Colonic mucosa (tissue), 4 donors: ENCODE data around the gene GRM7. TPM values are rescaled to one million over a fixed set of nuclear protein-coding genes. Genes with fewer than 3 reads are reported as not detected.

Experiments
- DNase-seq: peaks from one replicate; pipeline ENCODE4 v3.0.0-alpha.2; 2020
- H3K27ac ChIP-seq: fragments of 200-600 bp; one replicate; pipeline ENCODE4 v1.8.0; 2021
- H3K27me3 ChIP-seq: fragments of 200-600 bp; one replicate; pipeline ENCODE4 v1.8.0; 2021
- H3K36me3 ChIP-seq: fragments of 200-600 bp; one replicate; pipeline ENCODE4 v1.8.0; 2021
- H3K4me1 ChIP-seq: fragments of 200-600 bp; one replicate; pipeline ENCODE4 v1.8.0; 2021; ENCODE audit warnings: mild to moderate bottlenecking
- H3K4me3 ChIP-seq: fragments of 200-600 bp; one replicate; pipeline ENCODE4 v1.8.0; 2021
- H3K9ac ChIP-seq, 2 donors: one replicate each; pipeline ENCODE4 v1.7.0; 2013; ENCODE audit warnings: control low read depth in 2 of 2, low read depth in 2 of 2, low read length in 2 of 2
- H3K9me3 ChIP-seq: fragments of 200-600 bp; one replicate; pipeline ENCODE4 v1.8.0; 2021
- CTCF ChIP-seq: fragments of 200-600 bp; IDR thresholded peaks from one replicate; pipeline ENCODE4 v1.8.0; 2022; ENCODE audit warnings: antibody characterized with exemption, mild to moderate bottlenecking
- intact Hi-C: fragments of 100-400 bp; cut with DNase I; formaldehyde crosslinking; loops from one replicate; pipeline ENCODE4 v1.14.1; 2022
- total RNA-seq, 2 donors: library from RNA; stranded (reverse); fragmentation: NEBNext Ultra II Directional in 1 of 2; extraction: Animal tissue kit (Norgen Biotek cat#: 25700) in 1 of 2; gene quantifications; one replicate each; pipeline ENCODE4 v1.2.1, GENCODE V29; 2021
- donor health status: healthy.
- donor health status: DM: no; HTN: no; CAD: no.
- donor health status: DM: no; HTN: no; CAD: no.

Gene GRM7
- total RNA-seq, 2 donors from 2014 or later = 0.15 to 0.66 TPM

GRCh38 chr3:7082244-7082643 is 221.3 kb downstream of the GRM7 start:
- H3K9me3 ChIP-seq = no peaks in the 10 kb centered on the region
- H3K27ac ChIP-seq = no peak overlapping the region
- intact Hi-C loops = no loop called here
- no peak for TF ChIP-seq CTCF
- no peak for DNase-seq
- H3K4me3 ChIP-seq = no peak overlapping the region
- H3K27me3 ChIP-seq = no peaks in the 10 kb centered on the region
- H3K4me1 ChIP-seq = no peaks in the 10 kb centered on the region
- H3K9ac ChIP-seq = no peak overlapping the region
- no peaks in the 10 kb centered on the region for H3K36me3 ChIP-seq

- no peak for TF ChIP-seq CTCF
- intact Hi-C loops = no loop called here
- H3K9me3 ChIP-seq = no peaks in the 10 kb centered on the region
Measured at GRCh38 chr3:7086417-7086816, 225.5 kb downstream of the GRM7 start.

GRCh38 chr3:7095116-7095515 is 234.2 kb downstream of the GRM7 start:
- intact Hi-C loops = no loop called here
- Histone ChIP-seq H3K27ac (no peak overlapping the region), H3K9me3 (no peaks in the 10 kb centered on the region), H3K27me3 (no peaks in the 10 kb centered on the region), H3K4me1 (no peaks in the 10 kb centered on the region), H3K36me3 (no peaks in the 10 kb centered on the region), H3K4me3 (no peak overlapping the region), H3K9ac (no peak overlapping the region)
- DNase-seq = no peak
- no peak for TF ChIP-seq CTCF

More at GRCh38 chr3:7086417-7086816, 225.5 kb downstream of the GRM7 start:
- Histone ChIP-seq H3K4me1 (no peaks in the 10 kb centered on the region), H3K4me3 (no peak overlapping the region), H3K27me3 (no peaks in the 10 kb centered on the region), H3K27ac (no peak overlapping the region), H3K9ac (no peak overlapping the region), H3K36me3 (no peaks in the 10 kb centered on the region)
- DNase-seq = no peak

GRCh38 chr3:7100136-7100535 is 239.2 kb downstream of the GRM7 start:
- intact Hi-C loops = no loop called here
- no peak overlapping the region for H3K4me3 ChIP-seq
- DNase-seq = no peak
- no peak overlapping the region for H3K9ac ChIP-seq
- no peaks in the 10 kb centered on the region for H3K9me3 ChIP-seq
- no peak for TF ChIP-seq CTCF
- H3K4me1 ChIP-seq = no peaks in the 10 kb centered on the region
- no peaks in the 10 kb centered on the region for H3K36me3 ChIP-seq
- no peak overlapping the region for H3K27ac ChIP-seq
- H3K27me3 ChIP-seq = no peaks in the 10 kb centered on the region

GRCh38 chr3:7106635-7107034 is 245.7 kb downstream of the GRM7 start:
- no peaks in the 10 kb centered on the region for H3K36me3 ChIP-seq
- H3K9me3 ChIP-seq = no peaks in the 10 kb centered on the region
- H3K4me1 ChIP-seq = no peaks in the 10 kb centered on the region
- DNase-seq = no peak
- no peak overlapping the region for H3K9ac ChIP-seq
- no peak overlapping the region for H3K4me3 ChIP-seq
- no peaks in the 10 kb centered on the region for H3K27me3 ChIP-seq
- intact Hi-C loops = no loop called here
- no peak for TF ChIP-seq CTCF
- H3K27ac ChIP-seq = no peak overlapping the region

- Histone ChIP-seq H3K4me1 (no peaks in the 10 kb centered on the region), H3K27ac (no peak overlapping the region), H3K36me3 (no peaks in the 10 kb centered on the region), H3K9me3 (no peaks in the 10 kb centered on the region), H3K27me3 (no peaks in the 10 kb centered on the region), H3K4me3 (no peak overlapping the region), H3K9ac (no peak overlapping the region)
- intact Hi-C loops = no loop called here
- no peak for TF ChIP-seq CTCF
- no peak for DNase-seq
Measured at GRCh38 chr3:7112523-7113056, 251.7 kb downstream of the GRM7 start.
